ENCODE data around the gene SOAT1. TPM values are rescaled to one million over a fixed set of nuclear protein-coding genes. Genes with fewer than 3 reads are reported as not detected.
"Not testable (repeated sequence)": the region's sequence is repeated elsewhere in the genome, so short reads cannot be mapped to it uniquely, and the experiment has no call there.

SOAT1 gene
- total RNA-seq, 2 donors from 2014 or later: 7.9 to 10.8 TPM

GRCh38 chr1:179380299-179380698, 86.7 kb downstream of the SOAT1 start:
- no peaks in the 10 kb centered on the region for H3K36me3 ChIP-seq
- no peaks in the 10 kb centered on the region for H3K9me3 ChIP-seq
- H3K4me3 ChIP-seq: no peak overlapping the region

GRCh38 chr1:179384027-179384426, 90.4 kb downstream of the SOAT1 start:
- Histone ChIP-seq H3K9me3 (no peaks in the 10 kb centered on the region), H3K4me1 (no peaks in the 10 kb centered on the region), H3K36me3 (no peaks in the 10 kb centered on the region), H3K27ac (no peak overlapping the region), H3K4me3 (no peak overlapping the region), H3K27me3 (no peaks in the 10 kb centered on the region)
- TF ChIP-seq CTCF (IDR thresholded peaks at IDR 0.05): no peak
- no peak for DNase-seq (ENCODE audit: low spot score)

More at GRCh38 chr1:179380299-179380698, 86.7 kb downstream of the SOAT1 start:
- TF ChIP-seq CTCF (IDR thresholded peaks at IDR 0.05): no peak
- Histone ChIP-seq H3K27ac (no peak overlapping the region), H3K4me1 (no peaks in the 10 kb centered on the region), H3K27me3 (no peaks in the 10 kb centered on the region)
- no peak for DNase-seq (ENCODE audit: low spot score)

- Histone ChIP-seq H3K27ac (no peak overlapping the region), H3K4me3 (no peak overlapping the region), H3K4me1 (no peaks in the 10 kb centered on the region), H3K36me3 (no peaks in the 10 kb centered on the region), H3K27me3 (no peaks in the 10 kb centered on the region), H3K9me3 (no peaks in the 10 kb centered on the region)
- no peak for TF ChIP-seq CTCF (IDR thresholded peaks at IDR 0.05)
- no peak for DNase-seq (ENCODE audit: low spot score)
Measured at GRCh38 chr1:179385510-179385909, 91.9 kb downstream of the SOAT1 start.

GRCh38 chr1:179393721-179394120, 100.1 kb downstream of the SOAT1 start:
- no peak for TF ChIP-seq CTCF (IDR thresholded peaks at IDR 0.05)
- H3K9me3 ChIP-seq: peaks cover 0 to 8% of the 10 kb centered on the region in 2 donors
- no peak overlapping the region for H3K4me3 ChIP-seq
- no peak for DNase-seq (ENCODE audit: low spot score)
- no peaks in the 10 kb centered on the region for H3K4me1 ChIP-seq
- H3K27me3 ChIP-seq: no peaks in the 10 kb centered on the region
- no peaks in the 10 kb centered on the region for H3K36me3 ChIP-seq
- H3K27ac ChIP-seq: no peak overlapping the region

GRCh38 chr1:179399399-179399798, 105.8 kb downstream of the SOAT1 start:
- not testable (repeated sequence) for H3K4me1 ChIP-seq; H3K9me3 ChIP-seq; H3K4me3 ChIP-seq; H3K27ac ChIP-seq; DNase-seq (ENCODE audit: low spot score); H3K36me3 ChIP-seq; H3K27me3 ChIP-seq

Other genes starting within 250 kb of the SOAT1 start
- 10 to 100 TPM; 14.3 to 19.7 TPM for gene TOR3A, start 211.7 kb upstream of the SOAT1 start, total RNA-seq
- gene ABL2, start 64.1 kb upstream of the SOAT1 start, total RNA-seq: 10 to 100 TPM in 1 of 2 donors, 1 to 10 TPM in 1; 6.3 to 12.1 TPM
- not detected for gene AXDND1, start 72.2 kb downstream of the SOAT1 start, total RNA-seq

Data from right atrium auricular region (tissue), 2 donors.